Measurements from ENCODE around the gene RFX8. TPM values are rescaled to one million over a fixed set of nuclear protein-coding genes. Genes with fewer than 3 reads are reported as not detected.

Gene RFX8
- total and polyA plus RNA-seq, 2 of the 8 experiments (the other 6 are each of a cell fraction or from before 2014, with no cell fraction given): 0.60 to 0.97 TPM

GRCh38 chr2:101400506-101401325, 74.2 kb downstream of the RFX8 start (continued):
- TF ChIP-seq RAD21 (IDR thresholded peaks at IDR 0.05 in 1 of 2, conservative IDR thresholded peaks at IDR 0.05 in 1 of 2; ENCODE audit: low read depth in 2 of 2, low read length in 2 of 2): no peak
- no peak for TF ChIP-seq MAX (IDR thresholded peaks at IDR 0.05)
- TF ChIP-seq TEAD4 (IDR thresholded peaks at IDR 0.05; ENCODE audit: low read depth, low read length): no peak
- no peak for TF ChIP-seq SIRT6 (IDR thresholded peaks at IDR 0.05; ENCODE audit: low read length)
- TF ChIP-seq POU5F1 (IDR thresholded peaks at IDR 0.05; ENCODE audit: low read depth, low read length): no peak
- no peak for TF ChIP-seq SIX5 (IDR thresholded peaks at IDR 0.05; ENCODE audit: low read depth, low read length)
- TF ChIP-seq HDAC2 (IDR thresholded peaks at IDR 0.05; ENCODE audit: borderline replicate concordance in 1 of 2, low read depth in 2 of 2, low read length in 2 of 2): no peak
- TF ChIP-seq SP4 (IDR thresholded peaks at IDR 0.05; ENCODE audit: low read length): no peak
- no peak for TF ChIP-seq RFX5 (IDR thresholded peaks at IDR 0.05; ENCODE audit: borderline replicate concordance, low read depth, low read length)
- no peak for TF ChIP-seq ASH2L (IDR thresholded peaks at IDR 0.05; ENCODE audit: low read length)

All from H1 (cell line).